ENCODE results near the gene LAPTM5.

DNA sequence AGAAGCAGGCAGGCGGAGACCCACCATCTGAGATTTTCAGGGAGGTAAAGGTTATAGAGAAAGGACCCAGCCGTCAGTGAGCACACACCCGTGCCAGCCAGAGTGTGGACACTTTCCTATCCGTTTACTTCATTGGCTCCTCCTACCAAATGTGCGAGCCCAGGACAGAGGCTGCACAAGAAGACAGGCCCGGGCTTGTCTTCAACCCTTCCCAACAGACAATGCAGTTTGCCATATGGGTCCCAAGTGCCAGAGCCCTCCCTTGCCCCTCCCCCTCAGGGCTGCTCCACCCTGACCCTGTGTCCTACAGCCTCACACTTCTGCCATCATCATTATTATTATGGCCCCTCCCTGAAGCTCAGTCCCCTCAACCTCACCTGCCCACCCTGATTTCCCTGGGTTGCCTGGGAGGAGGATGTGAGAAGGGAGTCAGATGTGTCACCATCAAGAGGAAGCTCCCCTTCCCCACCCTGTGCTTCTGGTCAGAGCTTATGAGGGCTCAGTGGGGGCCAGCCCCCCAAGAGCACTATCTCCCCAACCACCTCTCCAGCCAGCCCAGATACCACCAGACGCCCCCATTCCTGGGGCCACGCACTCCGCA, 9.4 kb downstream of the LAPTM5 start:
- TF ChIP-seq, protein P1, sequence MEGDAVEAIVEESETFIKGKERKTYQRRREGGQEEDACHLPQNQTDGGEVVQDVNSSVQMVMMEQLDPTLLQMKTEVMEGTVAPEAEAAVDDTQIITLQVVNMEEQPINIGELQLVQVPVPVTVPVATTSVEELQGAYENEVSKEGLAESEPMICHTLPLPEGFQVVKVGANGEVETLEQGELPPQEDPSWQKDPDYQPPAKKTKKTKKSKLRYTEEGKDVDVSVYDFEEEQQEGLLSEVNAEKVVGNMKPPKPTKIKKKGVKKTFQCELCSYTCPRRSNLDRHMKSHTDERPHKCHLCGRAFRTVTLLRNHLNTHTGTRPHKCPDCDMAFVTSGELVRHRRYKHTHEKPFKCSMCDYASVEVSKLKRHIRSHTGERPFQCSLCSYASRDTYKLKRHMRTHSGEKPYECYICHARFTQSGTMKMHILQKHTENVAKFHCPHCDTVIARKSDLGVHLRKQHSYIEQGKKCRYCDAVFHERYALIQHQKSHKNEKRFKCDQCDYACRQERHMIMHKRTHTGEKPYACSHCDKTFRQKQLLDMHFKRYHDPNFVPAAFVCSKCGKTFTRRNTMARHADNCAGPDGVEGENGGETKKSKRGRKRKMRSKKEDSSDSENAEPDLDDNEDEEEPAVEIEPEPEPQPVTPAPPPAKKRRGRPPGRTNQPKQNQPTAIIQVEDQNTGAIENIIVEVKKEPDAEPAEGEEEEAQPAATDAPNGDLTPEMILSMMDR (IDR thresholded peaks at IDR 0.05; ENCODE audit: insufficient read depth, low read depth, low read length), result no peak
- TF ChIP-seq EZH2 (IDR thresholded peaks at IDR 0.05; ENCODE audit: insufficient read depth, low read length), result no peak
